Measurements from ENCODE around the gene MIA. TPM values are rescaled to one million over a fixed set of nuclear protein-coding genes. Genes with fewer than 3 reads are reported as not detected.
"Not testable (repeated sequence)": the region's sequence is repeated elsewhere in the genome, so short reads cannot be mapped to it uniquely, and the experiment has no call there.

Gene MIA
- total and polyA plus RNA-seq, 2 of the 8 experiments (the other 6 are each of a cell fraction or from before 2014, with no cell fraction given): not detected

DNA sequence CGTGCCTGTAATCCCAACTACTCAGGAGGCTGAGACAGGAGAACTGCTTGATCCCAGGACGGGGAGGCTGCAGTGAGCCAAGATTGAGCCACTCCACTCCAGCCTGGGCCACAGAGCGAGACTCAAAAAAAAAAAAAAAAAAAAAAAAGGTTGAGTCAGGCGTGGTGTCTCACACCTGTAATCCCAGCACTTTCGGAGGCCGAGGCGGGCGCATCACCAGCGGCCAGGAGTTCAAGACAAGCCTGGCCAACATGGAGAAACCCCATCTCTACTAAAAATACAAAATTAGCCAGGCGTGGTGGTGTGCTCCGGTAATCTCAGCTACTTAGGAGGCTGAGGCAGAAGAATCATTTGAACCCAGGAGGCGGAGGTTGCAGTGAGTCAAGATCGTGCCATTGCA is 8.9 kb upstream of the MIA start:
- H2BK20ac ChIP-seq (ENCODE audit: low read length); H3K23me2 ChIP-seq (ENCODE audit: low read depth, low read length); H2AFZ ChIP-seq (ENCODE audit: low read length); H3K79me2 ChIP-seq (ENCODE audit: control insufficient read depth in 1 of 2, insufficient read depth in 2 of 2, low read length in 2 of 2); H3K27me3 ChIP-seq (replicated peaks in 1 of 4; ENCODE audit: control insufficient read depth in 3 of 4, extremely low read depth in 1 of 4, insufficient read depth in 3 of 4, low read length in 3 of 4); FAIRE-seq; H2AK5ac ChIP-seq (ENCODE audit: low read depth, low read length); H4K5ac ChIP-seq (ENCODE audit: insufficient read length, low read depth, low read length); H3K27ac ChIP-seq (ENCODE audit: low read depth, low read length); H3K79me1 ChIP-seq (ENCODE audit: low read depth, low read length); H3K9me3 ChIP-seq (ENCODE audit: insufficient read depth in 2 of 2, low read depth in 1 of 2, low read length in 1 of 2); H3K56ac ChIP-seq (replicated peaks; ENCODE audit: insufficient read length, low read depth, low read length); H2BK15ac ChIP-seq (ENCODE audit: low read length); H3K18ac ChIP-seq (ENCODE audit: extremely low read depth, low read length); H3K23ac ChIP-seq (ENCODE audit: insufficient read length); H3K9ac ChIP-seq (replicated peaks in 1 of 4; ENCODE audit: extremely low read depth in 1 of 4, low read depth in 3 of 4, low read length in 3 of 4); DNase-seq (ENCODE audit: low read depth in 1 of 2, low spot score in 2 of 2); H2BK5ac ChIP-seq (ENCODE audit: low read depth, low read length); H4K8ac ChIP-seq (ENCODE audit: extremely low read depth, insufficient read depth, low read length); H3K4ac ChIP-seq (replicated peaks; ENCODE audit: insufficient read length, low read depth, low read length); H2BK12ac ChIP-seq (ENCODE audit: low read depth, low read length); H2BK120ac ChIP-seq (replicated peaks; ENCODE audit: low read depth, low read length); H3K4me3 ChIP-seq (ENCODE audit: extremely low read depth in 1 of 4, insufficient read depth in 2 of 4, low read depth in 3 of 4, low read length in 4 of 4); H3K14ac ChIP-seq (ENCODE audit: insufficient read length); H4K91ac ChIP-seq (replicated peaks; ENCODE audit: insufficient read length, low read length); H3K4me1 ChIP-seq (replicated peaks in 1 of 4; ENCODE audit: control insufficient read depth in 3 of 4, insufficient read depth in 4 of 4, low read length in 3 of 4); H3K4me2 ChIP-seq (ENCODE audit: insufficient read depth in 1 of 2, low read depth in 2 of 2, low read length in 2 of 2): not testable (repeated sequence)
- CTCF ChIA-PET (ENCODE audit: partially characterized antibody): interaction anchor here (0.8 to 1.7 kb wide), 2 partner anchors 8 to 40 kb away, joined by 3 to 6 read pairs; no protein-coding TSS in a partner anchor
- Histone ChIP-seq H3K36me3 (ENCODE audit: control insufficient read depth in 2 of 4, insufficient read depth in 4 of 4, low read length in 3 of 4) (peaks cover 35 to 53% (median 44%) of the 10 kb centered on the region in 4 experiments), H4K20me1 (replicated peaks in 1 of 2; ENCODE audit: control insufficient read depth in 1 of 2, insufficient read depth in 2 of 2, low read length in 2 of 2) (peaks cover 10 to 19% of the 10 kb centered on the region in 2 experiments)
- POLR2A ChIA-PET (ENCODE audit: partially characterized antibody): interaction anchor here (0.9 to 17.9 kb wide), 9 partner anchors 11 to 586 kb away, joined by 3 to 399 read pairs (median 6); partner anchors contain the start of genes ACTMAP, EGLN2, MIA and RAB4B
- 90% methylated on average over 8 of the region's 13 CpGs; no CpG with 5 or more reads in 1 of the 2 experiments for WGBS, 2 experiments (ENCODE audit: extremely low coverage in 1 of 2, insufficient coverage in 1 of 2, insufficient read length in 1 of 2, insufficient replicate concordance in 2 of 2, low coverage in 1 of 2, low lambda C conversion rate in 2 of 2, missing lambda C conversion rate in 1 of 2)
- TF ChIP-seq POLR2AphosphoS5 (IDR thresholded peaks at IDR 0.05; ENCODE audit: low read depth, low read length): 0 out of 2 replicates have a peak, but pooled peaks have one; percentile 14

Data from H1 (cell line).